GM23248 (cell line): Measurements from ENCODE around the gene ADGRG1. TPM values are rescaled to one million over a fixed set of nuclear protein-coding genes. Genes with fewer than 3 reads are reported as not detected.

Experiments used
- DNase-seq: peaks from one replicate; pipeline ENCODE4 v3.0.0-alpha.2; 2015
- H2AFZ ChIP-seq: fragments of 200-600 bp; sonication (generic); 2 replicates; pipeline ENCODE4 v1.6.1; 2016; ENCODE audit warnings: antibody characterized with exemption
- H3F3A ChIP-seq: fragments of 200-600 bp; sonication (generic); 2 replicates; pipeline ENCODE4 v1.6.1; 2016; ENCODE audit warnings: mild to moderate bottlenecking, antibody characterized with exemption, mixed run types; ENCODE audit not compliant: insufficient read depth
- H3K27ac ChIP-seq: fragments of 200-600 bp; sonication (generic); 2 replicates; pipeline ENCODE4 v1.5.1; 2016; ENCODE audit warnings: mild to moderate bottlenecking
- H3K27me3 ChIP-seq: fragments of 200-600 bp; sonication (generic); replicated peaks from 2 replicates; pipeline ENCODE4 v1.6.1; 2016; ENCODE audit warnings: mild to moderate bottlenecking; ENCODE audit not compliant: insufficient read depth
- H3K36me3 ChIP-seq: fragments of 200-600 bp; sonication (generic); 2 replicates; pipeline ENCODE4 v1.6.1; 2016; ENCODE audit warnings: low read depth, mild to moderate bottlenecking
- H3K4me1 ChIP-seq: fragments of 200-600 bp; sonication (generic); 2 replicates; pipeline ENCODE4 v1.6.1; 2016; ENCODE audit warnings: mild to moderate bottlenecking; ENCODE audit not compliant: insufficient read depth
- H3K4me2 ChIP-seq: fragments of 200-600 bp; sonication (generic); one replicate; pipeline ENCODE4 v1.6.1; 2016; ENCODE audit warnings: mild to moderate bottlenecking; ENCODE audit not compliant: unreplicated experiment
- H3K4me3 ChIP-seq: fragments of 200-600 bp; sonication (generic); 2 replicates; pipeline ENCODE4 v1.5.1; 2016; ENCODE audit warnings: mild to moderate bottlenecking
- H3K79me2 ChIP-seq: fragments of 200-600 bp; sonication (generic); 2 replicates; pipeline ENCODE4 v1.6.1; 2016; ENCODE audit warnings: mild to moderate bottlenecking; ENCODE audit not compliant: insufficient read depth
- H3K9ac ChIP-seq: fragments of 200-600 bp; sonication (generic); 2 replicates; pipeline ENCODE4 v1.6.1; 2016; ENCODE audit warnings: mild to moderate bottlenecking
- H3K9me2 ChIP-seq: fragments of 200-600 bp; sonication (generic); 2 replicates; pipeline ENCODE4 v1.6.1; 2016; ENCODE audit warnings: mixed run types, mild to moderate bottlenecking, moderate library complexity; ENCODE audit not compliant: insufficient read depth
- H3K9me3 ChIP-seq: fragments of 200-600 bp; sonication (generic); one replicate; pipeline ENCODE4 v1.6.1; 2017; ENCODE audit warnings: low read depth
- H4K20me1 ChIP-seq: fragments of 200-600 bp; sonication (generic); 2 replicates; pipeline ENCODE4 v1.6.0; 2016; ENCODE audit not compliant: insufficient read depth
- EZH2 ChIP-seq: fragments of 200-600 bp; sonication (generic); IDR thresholded peaks from 2 replicates; pipeline ENCODE4 v1.6.1; 2018; ENCODE audit warnings: antibody characterized with exemption, mild to moderate bottlenecking; ENCODE audit not compliant: insufficient read depth, poor library complexity, severe bottlenecking
- EZH2phosphoT487 ChIP-seq: fragments of 200-600 bp; sonication (generic); IDR thresholded peaks from 2 replicates; pipeline ENCODE4 v1.6.1; 2018; ENCODE audit warnings: antibody characterized with exemption, moderate library complexity, mild to moderate bottlenecking, low read depth; ENCODE audit not compliant: insufficient read depth
- WGBS, 2 experiments: methylation state at CpG; one replicate each; pipeline ENCODE4 v1.1.6; 2015 to 2017; ENCODE audit warnings: low lambda C conversion rate in 2 of 2, low coverage in 1 of 2; ENCODE audit errors: missing lambda C conversion rate in 2 of 2; 5-methylcytosine and 5-hydroxymethylcytosine counted together
- in situ Hi-C: fragments of 300-500 bp; cut with MboI; formaldehyde crosslinking; loops from 2 replicates; pipeline ENCODE4 v1.15.0; 2020
- polyA plus RNA-seq: library from polyadenylated mRNA; unstranded; fragments of >200 nt; fragmentation: Nextera tagmentation; extraction: Ambion mirVana; gene quantifications from 2 replicates; pipeline ENCODE4 v1.2.1, GENCODE V29; 2016
- total RNA-seq: library from RNA; depleted of rRNA; stranded (reverse); fragments of >200 nt; shearing (Covaris generic); gene quantifications from 2 replicates; pipeline ENCODE4 v1.2.3, GENCODE V29; 2014

The ADGRG1 gene
- total and polyA plus RNA-seq, 2 experiments from 2014 or later = 0.54 to 0.58 TPM

GRCh38 chr16:57637020-57637419, 8.6 kb downstream of the ADGRG1 start:
- in situ Hi-C loops = no loop called here
- peak; percentile 47 for DNase-seq
- Histone ChIP-seq H2AFZ (no peak overlapping the region), H3K27me3 (no peaks in the 10 kb centered on the region), H3K4me2 (no peak overlapping the region), H3K79me2 (no peaks in the 10 kb centered on the region), H3K4me3 (no peak overlapping the region), H3F3A (no peaks in the 10 kb centered on the region), H3K27ac (no peak overlapping the region), H3K9ac (no peak overlapping the region), H4K20me1 (no peaks in the 10 kb centered on the region), H3K9me2 (no peaks in the 10 kb centered on the region), H3K9me3 (no peaks in the 10 kb centered on the region), H3K36me3 (no peaks in the 10 kb centered on the region), H3K4me1 (peaks cover 10% of the 10 kb centered on the region)
- TF ChIP-seq EZH2phosphoT487 (no peak), EZH2 (no peak)
- WGBS, 2 experiments = 52 to 57% methylated on average over 8 of the region's 8 CpGs

- TF ChIP-seq EZH2phosphoT487 = no peak
- TF ChIP-seq EZH2 = no peak
- Histone ChIP-seq H3K36me3 (no peaks in the 10 kb centered on the region), H3F3A (no peaks in the 10 kb centered on the region), H3K9me3 (no peaks in the 10 kb centered on the region), H3K27ac (no peak overlapping the region), H3K27me3 (no peaks in the 10 kb centered on the region), H3K4me1 (peaks cover 10% of the 10 kb centered on the region), H3K9ac (no peak overlapping the region), H4K20me1 (no peaks in the 10 kb centered on the region), H3K9me2 (no peaks in the 10 kb centered on the region), H3K79me2 (no peaks in the 10 kb centered on the region), H3K4me2 (no peak overlapping the region), H3K4me3 (no peak overlapping the region), H2AFZ (no peak overlapping the region)
- in situ Hi-C loops = no loop called here
- 48 to 52% methylated on average over 5 to 8 of the region's 8 CpGs for WGBS, 2 experiments
- DNase-seq = no peak
These were observed 9.0 kb downstream of the ADGRG1 start for GRCh38 chr16:57637424-57637823.

- no peak overlapping the region for H3K4me3 ChIP-seq
- H3K4me1 ChIP-seq = peaks cover 13% of the 10 kb centered on the region
- WGBS, 2 experiments = 79 to 83% methylated on average over 6 of the region's 6 CpGs
- no peaks in the 10 kb centered on the region for H3K9me2 ChIP-seq
- in situ Hi-C loops = no loop called here
- H2AFZ ChIP-seq = no peak overlapping the region
- no peak for DNase-seq
- H3F3A ChIP-seq = no peaks in the 10 kb centered on the region
- H3K27ac ChIP-seq = no peak overlapping the region
- H3K4me2 ChIP-seq = no peak overlapping the region
- H3K9ac ChIP-seq = no peak overlapping the region
- H4K20me1 ChIP-seq = no peaks in the 10 kb centered on the region
- TF ChIP-seq EZH2 (no peak), EZH2phosphoT487 (no peak)
- H3K79me2 ChIP-seq = no peaks in the 10 kb centered on the region
- H3K9me3 ChIP-seq = no peaks in the 10 kb centered on the region
- no peaks in the 10 kb centered on the region for H3K36me3 ChIP-seq
- H3K27me3 ChIP-seq = no peaks in the 10 kb centered on the region
These were observed 9.5 kb downstream of the ADGRG1 start for GRCh38 chr16:57637965-57638364.

GRCh38 chr16:57638381-57638780, 10.0 kb downstream of the ADGRG1 start:
- Histone ChIP-seq H3K27ac (no peak overlapping the region), H3K9ac (no peak overlapping the region), H3K79me2 (no peaks in the 10 kb centered on the region), H3K36me3 (no peaks in the 10 kb centered on the region), H3K4me1 (peaks cover 17% of the 10 kb centered on the region), H4K20me1 (no peaks in the 10 kb centered on the region), H3K9me2 (no peaks in the 10 kb centered on the region), H3K27me3 (no peaks in the 10 kb centered on the region), H3F3A (no peaks in the 10 kb centered on the region), H3K4me3 (no peak overlapping the region), H3K4me2 (no peak overlapping the region), H2AFZ (no peak overlapping the region), H3K9me3 (no peaks in the 10 kb centered on the region)
- DNase-seq = no peak
- in situ Hi-C loops = no loop called here
- TF ChIP-seq EZH2 (no peak), EZH2phosphoT487 (no peak)
- WGBS, 2 experiments = 81 to 94% methylated on average over 2 of the region's 2 CpGs

GRCh38 chr16:57639172-57639887, 10.9 kb downstream of the ADGRG1 start:
- H3K36me3 ChIP-seq = no peaks in the 10 kb centered on the region
- peaks cover 14% of the 10 kb centered on the region for H3K4me1 ChIP-seq
- H3K27ac ChIP-seq = no peak overlapping the region
- H3K27me3 ChIP-seq = no peaks in the 10 kb centered on the region
- no peaks in the 10 kb centered on the region for H3F3A ChIP-seq
- WGBS, 2 experiments = 49 to 61% methylated on average over 17 to 23 of the region's 23 CpGs
- DNase-seq = no peak
- H3K9ac ChIP-seq = no peak overlapping the region
- H2AFZ ChIP-seq = no peak overlapping the region
- H4K20me1 ChIP-seq = no peaks in the 10 kb centered on the region
- in situ Hi-C loops = no loop called here
- H3K9me3 ChIP-seq = no peaks in the 10 kb centered on the region
- no peaks in the 10 kb centered on the region for H3K79me2 ChIP-seq
- no peaks in the 10 kb centered on the region for H3K9me2 ChIP-seq
- H3K4me3 ChIP-seq = no peak overlapping the region
- no peak overlapping the region for H3K4me2 ChIP-seq
- no peak for TF ChIP-seq EZH2phosphoT487
- no peak for TF ChIP-seq EZH2
